ENCODE measurements around the gene PTP4A2. TPM values are rescaled to one million over a fixed set of nuclear protein-coding genes. Genes with fewer than 3 reads are reported as not detected.

PTP4A2 gene
- total and polyA plus RNA-seq, 2 of the 13 experiments (the other 11 are each of a cell fraction or from before 2014, with no cell fraction given), result 173 to 225 TPM

DNA sequence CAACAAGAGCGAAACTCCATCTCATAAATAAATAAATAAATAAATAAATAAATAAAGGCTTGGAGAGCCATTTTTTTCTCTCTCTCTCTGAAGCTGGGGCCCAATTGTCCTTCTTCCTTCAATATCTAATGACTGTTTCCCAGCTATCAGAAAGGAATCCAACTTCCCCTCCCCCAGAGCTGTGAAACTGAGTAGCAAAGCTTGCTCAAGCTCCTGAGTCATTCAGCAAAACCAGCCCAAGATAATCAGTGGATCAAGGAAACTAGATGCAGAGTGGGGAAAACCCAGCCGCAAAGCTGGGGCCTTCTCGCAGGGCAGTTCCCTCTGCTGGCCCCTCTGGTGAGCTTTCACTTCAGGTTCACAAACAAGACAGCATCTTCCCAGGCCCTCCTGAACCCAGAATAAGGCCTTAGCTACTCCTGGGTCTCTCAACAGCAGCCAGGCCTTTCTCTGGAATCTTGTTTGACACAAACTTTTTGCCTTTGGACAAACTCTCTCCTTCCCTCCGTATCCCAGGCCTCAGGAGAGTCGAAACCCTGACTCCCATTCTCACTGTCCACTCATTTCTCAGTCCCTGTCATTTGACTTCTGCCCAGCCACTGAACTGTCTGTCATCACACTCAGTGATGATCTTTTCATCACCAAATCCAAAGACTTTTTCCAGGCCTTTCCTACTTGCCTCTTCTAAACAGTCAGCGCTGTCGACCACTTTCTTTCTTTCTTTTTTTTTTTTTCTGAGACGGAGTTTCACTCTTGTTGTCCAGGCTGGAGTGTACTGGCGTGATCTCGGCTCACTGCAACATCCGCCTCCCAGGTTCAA is 18.0 kb upstream of the PTP4A2 start (continued):
- TF ChIP-seq ZNF274 (CRISPR knock-in tag; IDR thresholded peaks at IDR 0.05) (no peak), ZNF121 (CRISPR knock-in tag; IDR thresholded peaks at IDR 0.05) (no peak)

DNA sequence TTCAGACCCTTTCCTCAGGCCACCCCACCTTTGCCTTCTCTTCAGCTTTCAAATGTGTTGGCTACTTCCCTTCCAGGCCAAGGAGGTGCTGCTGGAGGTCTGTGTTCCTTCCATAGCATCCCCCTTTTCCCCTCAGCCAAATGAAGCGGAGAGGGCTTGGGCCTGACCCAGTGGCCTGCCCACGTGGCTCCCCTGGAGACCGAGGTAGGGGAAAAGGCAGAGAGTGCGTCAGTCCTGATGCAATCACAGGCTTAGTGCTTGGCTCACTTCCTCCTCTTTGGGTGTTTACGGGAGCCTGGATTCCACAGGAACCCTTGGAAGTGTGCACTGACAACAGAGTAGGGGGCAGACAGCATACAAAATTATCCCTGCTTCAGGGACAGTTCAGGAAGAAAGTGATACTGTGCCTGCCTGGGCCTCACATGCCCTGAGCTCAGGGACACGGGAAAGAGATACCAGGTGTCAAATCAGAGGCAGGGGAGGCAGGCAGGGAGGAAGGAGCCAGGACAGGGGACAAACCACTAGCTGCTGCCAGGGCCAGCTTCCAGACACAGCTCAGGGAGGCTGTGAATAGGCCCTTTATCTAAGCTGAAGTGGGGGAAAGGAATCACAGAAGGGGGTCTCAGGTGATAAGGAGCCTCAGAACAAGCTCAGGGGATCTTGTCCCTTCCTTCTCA is 16.6 kb upstream of the PTP4A2 start:
- peak overlapping the region; percentile 36 for H3K9ac ChIP-seq (ENCODE audit: insufficient read depth, low read depth, low read length)
- H3K9me3 ChIP-seq (ENCODE audit: low read length), result no peaks in the 10 kb centered on the region
- H3K79me2 ChIP-seq (ENCODE audit: insufficient read depth, low read length), result no peaks in the 10 kb centered on the region
- CTCF ChIA-PET (ENCODE audit: low intra/inter-chr PET ratio, low total read pairs), result no interaction called here
- FAIRE-seq (no peak), DNase-seq (ENCODE audit: low spot score) (peak; percentile 56), ATAC-seq (peak; percentile 75)
- 7% methylated on average over 6 of the region's 6 CpGs for WGBS (ENCODE audit: low lambda C conversion rate)
- peak overlapping the region; percentile 89 for H2AFZ ChIP-seq (ENCODE audit: low read length)
- in situ Hi-C loops (cut with HindIII; ENCODE audit: extremely low pct_ligation_motif_present, low pct_unique_long_range_greater_than_20kb) (loop anchor here (5.0 kb wide), 1 partner anchor 137 kb away; the partner anchor contains the start of gene SPOCD1), intact Hi-C loops (cut with micrococcal nuclease; ENCODE audit: unreplicated experiment) (no loop called here)
- no peaks in the 10 kb centered on the region; a peak in 1 of 5 replicates for H3K27me3 ChIP-seq (ENCODE audit: control insufficient read depth in 1 of 2, insufficient read depth in 2 of 2, low read length in 2 of 2)
- POLR2A ChIA-PET, result interaction anchor here (0.6 to 2.4 kb wide), 13 partner anchors 9 to 140 kb away, joined by 3 to 18 read pairs (median 4); partner anchors contain the start of genes KHDRBS1, PTP4A2 and SPOCD1
- peak overlapping the region; percentile 86 for H3K4me2 ChIP-seq (ENCODE audit: low read depth, low read length)
- H3K36me3 ChIP-seq (replicated peaks in 1 of 2; ENCODE audit: control insufficient read depth in 1 of 2, insufficient read depth in 2 of 2, low read length in 2 of 2), result no peaks in the 10 kb centered on the region
- H3K27ac ChIP-seq (ENCODE audit: extremely low read length, insufficient read depth, low read length), result peak overlapping the region; percentile 42
- H4K20me1 ChIP-seq (ENCODE audit: insufficient read depth, low read length), result no peaks in the 10 kb centered on the region
- no TSS peak for BruUV-seq (replicated peaks)
- H3K4me3 ChIP-seq (replicated peaks in 1 of 3; ENCODE audit: insufficient read depth in 1 of 3, low read depth in 2 of 3, low read length in 3 of 3), result peak overlapping the region in 1 of 3 experiments; percentile 48; a peak in 2 of 6 replicates
- peaks cover 31% of the 10 kb centered on the region for H3K4me1 ChIP-seq (ENCODE audit: insufficient read depth, low read length)
- no peak for TF ChIP-seq SSRP1 (CRISPR knock-in tag; IDR thresholded peaks at IDR 0.05)
- TF ChIP-seq ZNF773 (CRISPR knock-in tag; IDR thresholded peaks at IDR 0.05; ENCODE audit: borderline replicate concordance), result no peak
- TF ChIP-seq ZNF232 (CRISPR knock-in tag; IDR thresholded peaks at IDR 0.05; ENCODE audit: borderline replicate concordance), result no peak
- no peak for TF ChIP-seq ISX (CRISPR knock-in tag; conservative IDR thresholded peaks at IDR 0.05)
- TF ChIP-seq ZNF414 (CRISPR knock-in tag; IDR thresholded peaks at IDR 0.05), result no peak
- TF ChIP-seq HOXA7 (CRISPR knock-in tag; IDR thresholded peaks at IDR 0.05), result no peak
- TF ChIP-seq ZNF160 (CRISPR knock-in tag; IDR thresholded peaks at IDR 0.05), result no peak
- no peak for TF ChIP-seq ZBTB42 (CRISPR knock-in tag; IDR thresholded peaks at IDR 0.05)
- TF ChIP-seq SP4 (CRISPR knock-in tag; IDR thresholded peaks at IDR 0.05), result no peak
- TF ChIP-seq, protein P1, sequence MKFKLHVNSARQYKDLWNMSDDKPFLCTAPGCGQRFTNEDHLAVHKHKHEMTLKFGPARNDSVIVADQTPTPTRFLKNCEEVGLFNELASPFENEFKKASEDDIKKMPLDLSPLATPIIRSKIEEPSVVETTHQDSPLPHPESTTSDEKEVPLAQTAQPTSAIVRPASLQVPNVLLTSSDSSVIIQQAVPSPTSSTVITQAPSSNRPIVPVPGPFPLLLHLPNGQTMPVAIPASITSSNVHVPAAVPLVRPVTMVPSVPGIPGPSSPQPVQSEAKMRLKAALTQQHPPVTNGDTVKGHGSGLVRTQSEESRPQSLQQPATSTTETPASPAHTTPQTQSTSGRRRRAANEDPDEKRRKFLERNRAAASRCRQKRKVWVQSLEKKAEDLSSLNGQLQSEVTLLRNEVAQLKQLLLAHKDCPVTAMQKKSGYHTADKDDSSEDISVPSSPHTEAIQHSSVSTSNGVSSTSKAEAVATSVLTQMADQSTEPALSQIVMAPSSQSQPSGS (CRISPR knock-in tag; IDR thresholded peaks at IDR 0.05), result 0 out of 2 replicates have a peak, but pooled peaks have one; percentile 16
- TF ChIP-seq GABPA (IDR thresholded peaks at IDR 0.05; ENCODE audit: low read depth, low read length), result no peak
- peak; percentile 51; the same call in 1 of the 2 replicates for TF ChIP-seq GABPA (CRISPR knock-in tag; IDR thresholded peaks at IDR 0.05; ENCODE audit: low read depth)
- no peak for TF ChIP-seq ZNF251 (CRISPR knock-in tag; IDR thresholded peaks at IDR 0.05)
- TF ChIP-seq ZBTB1 (CRISPR knock-in tag; IDR thresholded peaks at IDR 0.05; ENCODE audit: borderline replicate concordance), result no peak
- no peak for TF ChIP-seq IRF9 (CRISPR knock-in tag; IDR thresholded peaks at IDR 0.05; ENCODE audit: borderline replicate concordance)
- TF ChIP-seq, protein P2, sequence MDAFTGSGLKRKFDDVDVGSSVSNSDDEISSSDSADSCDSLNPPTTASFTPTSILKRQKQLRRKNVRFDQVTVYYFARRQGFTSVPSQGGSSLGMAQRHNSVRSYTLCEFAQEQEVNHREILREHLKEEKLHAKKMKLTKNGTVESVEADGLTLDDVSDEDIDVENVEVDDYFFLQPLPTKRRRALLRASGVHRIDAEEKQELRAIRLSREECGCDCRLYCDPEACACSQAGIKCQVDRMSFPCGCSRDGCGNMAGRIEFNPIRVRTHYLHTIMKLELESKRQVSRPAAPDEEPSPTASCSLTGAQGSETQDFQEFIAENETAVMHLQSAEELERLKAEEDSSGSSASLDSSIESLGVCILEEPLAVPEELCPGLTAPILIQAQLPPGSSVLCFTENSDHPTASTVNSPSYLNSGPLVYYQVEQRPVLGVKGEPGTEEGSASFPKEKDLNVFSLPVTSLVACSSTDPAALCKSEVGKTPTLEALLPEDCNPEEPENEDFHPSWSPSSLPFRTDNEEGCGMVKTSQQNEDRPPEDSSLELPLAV (CRISPR knock-in tag; conservative IDR thresholded peaks at IDR 0.05; ENCODE audit: low read depth), result no peak

All from HepG2 (cell line).